HS-27A (cell line): ENCODE data around the gene URB1.
"Not testable (repeated sequence)": the region's sequence is repeated elsewhere in the genome, so short reads cannot be mapped to it uniquely, and the experiment has no call there.

ENCODE experiments used
- DNase-seq: peaks from one replicate; pipeline ENCODE4 v3.0.0-alpha.2; 2012; ENCODE audit warnings: low read depth, missing footprints

URB1 gene, protein sequence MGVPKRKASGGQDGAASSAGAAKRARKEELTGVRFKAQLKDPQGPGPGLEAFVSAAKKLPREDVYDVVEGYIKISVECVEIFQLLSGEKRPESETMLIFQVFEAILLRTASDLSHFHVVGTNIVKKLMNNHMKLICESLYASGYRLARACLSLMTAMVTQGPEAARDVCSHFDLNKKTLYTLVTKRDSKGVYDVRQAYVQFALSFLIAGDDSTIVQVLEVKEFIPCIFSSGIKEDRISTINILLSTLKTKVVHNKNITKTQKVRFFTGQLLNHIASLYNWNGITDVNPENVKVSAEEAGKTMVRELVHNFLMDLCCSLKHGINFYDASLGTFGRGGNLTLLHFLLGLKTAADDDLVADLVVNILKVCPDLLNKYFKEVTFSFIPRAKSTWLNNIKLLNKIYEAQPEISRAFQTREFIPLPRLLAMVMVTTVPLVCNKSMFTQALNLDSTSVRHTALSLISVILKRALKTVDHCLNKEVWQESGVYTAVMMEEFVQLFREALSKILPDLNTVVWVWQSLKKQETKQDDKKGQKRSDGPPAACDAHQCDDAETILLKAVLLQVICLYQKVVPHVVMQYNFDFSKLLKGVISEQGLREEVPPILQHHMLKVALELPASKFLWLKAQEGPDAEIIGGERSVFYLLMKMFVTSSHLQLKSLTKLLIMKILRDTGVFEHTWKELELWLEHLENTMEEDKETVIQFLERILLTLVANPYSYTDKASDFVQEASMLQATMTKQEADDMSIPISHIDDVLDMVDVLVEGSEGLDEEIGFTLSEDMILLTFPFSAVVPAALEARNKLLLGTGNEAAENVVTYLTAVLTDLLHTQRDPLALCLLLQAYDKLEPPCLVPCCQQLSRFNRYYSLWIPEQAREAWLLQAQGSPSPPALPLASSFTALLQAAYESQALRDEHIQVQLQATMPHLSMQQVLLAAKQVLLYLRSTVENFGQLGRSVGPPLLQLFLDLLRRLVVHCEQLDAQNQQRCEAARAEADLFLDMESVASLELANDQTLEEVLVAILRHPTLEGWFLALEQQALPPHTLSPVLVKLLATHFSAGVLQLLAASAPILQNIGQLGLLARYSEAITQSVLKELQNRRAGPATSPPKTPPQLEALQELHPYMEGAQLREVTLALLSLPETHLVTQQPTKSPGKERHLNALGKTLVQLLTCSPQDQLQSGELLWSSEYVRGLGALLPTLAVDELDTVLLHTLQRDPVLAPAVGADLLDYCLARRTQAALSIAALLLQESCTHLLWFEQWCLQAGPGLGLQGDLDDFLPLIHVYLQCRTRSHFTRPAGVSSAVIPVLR (N-terminal part only)

GRCh38 chr21:32392880-32393676 is at the start of gene URB1:
Gene URB1, minus strand, starts transcription at chr21:32393012. Its CDS starts 102 bp downstream, at chr21:32392910.
- DNase-seq = no peak

DNA sequence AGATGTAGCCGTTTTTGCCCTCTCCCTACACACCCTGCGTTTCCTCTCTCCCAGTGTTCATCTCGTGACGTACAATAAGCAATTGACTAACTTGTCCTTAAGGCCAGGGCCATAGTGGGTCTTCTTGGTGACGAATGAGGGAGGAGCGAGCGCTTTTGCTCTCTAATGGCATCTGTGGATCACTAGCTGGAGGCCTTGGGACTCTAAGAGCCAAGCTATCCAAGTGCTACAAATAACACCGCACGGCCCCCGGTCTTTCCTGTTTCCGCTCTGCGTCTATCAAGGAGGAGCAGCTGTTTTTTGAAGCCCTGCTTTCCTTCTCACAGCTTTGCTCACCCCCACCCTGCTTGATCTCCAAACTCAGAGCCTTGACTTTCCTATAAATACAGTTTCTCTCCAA is 44.9 kb upstream of the URB1 start:
- no peak for DNase-seq

- not testable (repeated sequence) for DNase-seq
Observed at GRCh38 chr21:32432982-32433660, 40.3 kb upstream of the URB1 start.

DNA sequence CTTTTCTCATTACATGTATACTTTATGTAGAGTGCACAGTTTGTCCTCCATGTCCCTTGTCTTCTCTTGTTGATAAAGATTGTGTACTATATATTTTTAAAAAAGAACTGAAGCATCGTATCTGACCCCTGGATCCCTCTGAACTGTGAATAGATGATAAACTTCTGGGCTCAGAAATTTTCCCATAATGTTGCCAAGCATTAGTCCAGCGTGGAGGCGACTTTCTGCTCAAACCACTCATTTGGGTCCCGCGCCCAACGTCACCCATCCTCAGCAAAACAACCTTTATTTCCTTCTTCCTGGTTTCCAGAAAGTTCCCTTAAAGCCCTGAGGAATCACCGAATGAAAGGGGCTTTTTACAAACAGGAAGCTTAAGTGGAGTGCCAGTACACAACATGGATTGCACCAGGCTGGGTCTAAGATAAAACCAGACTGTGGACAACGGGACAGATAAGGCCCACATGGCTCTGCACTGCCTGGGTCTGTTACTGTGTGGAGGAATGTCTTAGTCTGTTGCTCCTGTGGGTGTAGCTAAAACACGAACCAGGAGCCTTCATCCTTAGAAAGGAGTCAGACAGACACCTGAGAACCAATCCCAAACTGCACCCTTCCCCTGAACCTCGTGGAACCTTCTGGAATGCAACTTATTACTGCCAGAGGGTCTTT is 35.3 kb upstream of the URB1 start:
- DNase-seq = no peak

- DNase-seq = peak; percentile 69
Observed at GRCh38 chr21:32426592-32427051, 33.8 kb upstream of the URB1 start.

DNA sequence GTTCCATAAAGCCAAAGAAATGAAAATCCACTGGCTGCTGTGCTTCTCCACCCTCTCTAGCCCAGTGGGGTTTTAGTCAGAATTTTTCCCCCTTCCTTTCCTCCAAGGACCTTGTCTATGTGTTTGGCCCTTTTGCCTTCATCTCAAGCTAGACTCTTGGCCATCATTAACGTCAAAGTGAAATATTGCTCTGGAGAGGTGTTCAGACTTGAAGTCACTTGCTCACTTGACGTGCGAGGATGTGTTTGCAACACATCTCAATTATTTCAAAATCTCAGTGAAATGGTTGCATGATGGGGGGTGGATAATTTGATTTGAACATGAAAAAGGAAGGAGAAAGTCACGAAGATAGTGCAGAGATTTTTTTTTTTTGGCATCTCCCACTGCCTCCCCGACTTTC is 33.3 kb upstream of the URB1 start:
- no peak for DNase-seq

GRCh38 chr21:32425628-32426027 is 32.8 kb upstream of the URB1 start:
- DNase-seq = no peak

DNA sequence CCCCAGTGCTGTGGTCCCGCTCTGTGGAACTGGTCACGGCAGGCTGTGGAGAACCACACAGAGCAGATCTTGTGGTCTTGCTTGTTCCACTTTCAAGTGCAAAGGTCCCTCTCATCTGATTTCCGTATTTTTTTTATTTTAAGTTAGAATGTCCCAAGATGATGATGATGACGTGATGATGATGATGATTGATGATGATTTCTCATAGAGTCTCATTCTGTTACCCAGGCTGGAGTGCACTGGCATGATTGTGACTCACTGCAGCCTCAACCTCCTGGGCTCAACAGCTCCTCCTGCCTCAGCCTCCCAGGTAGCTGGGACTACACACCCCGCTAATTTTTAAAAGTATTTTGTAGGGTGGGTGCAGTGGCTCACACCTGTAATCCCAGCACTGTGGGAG is 31.9 kb upstream of the URB1 start:
- DNase-seq = no peak

GRCh38 chr21:32424191-32424535 is 31.4 kb upstream of the URB1 start:
- DNase-seq = no peak

DNA sequence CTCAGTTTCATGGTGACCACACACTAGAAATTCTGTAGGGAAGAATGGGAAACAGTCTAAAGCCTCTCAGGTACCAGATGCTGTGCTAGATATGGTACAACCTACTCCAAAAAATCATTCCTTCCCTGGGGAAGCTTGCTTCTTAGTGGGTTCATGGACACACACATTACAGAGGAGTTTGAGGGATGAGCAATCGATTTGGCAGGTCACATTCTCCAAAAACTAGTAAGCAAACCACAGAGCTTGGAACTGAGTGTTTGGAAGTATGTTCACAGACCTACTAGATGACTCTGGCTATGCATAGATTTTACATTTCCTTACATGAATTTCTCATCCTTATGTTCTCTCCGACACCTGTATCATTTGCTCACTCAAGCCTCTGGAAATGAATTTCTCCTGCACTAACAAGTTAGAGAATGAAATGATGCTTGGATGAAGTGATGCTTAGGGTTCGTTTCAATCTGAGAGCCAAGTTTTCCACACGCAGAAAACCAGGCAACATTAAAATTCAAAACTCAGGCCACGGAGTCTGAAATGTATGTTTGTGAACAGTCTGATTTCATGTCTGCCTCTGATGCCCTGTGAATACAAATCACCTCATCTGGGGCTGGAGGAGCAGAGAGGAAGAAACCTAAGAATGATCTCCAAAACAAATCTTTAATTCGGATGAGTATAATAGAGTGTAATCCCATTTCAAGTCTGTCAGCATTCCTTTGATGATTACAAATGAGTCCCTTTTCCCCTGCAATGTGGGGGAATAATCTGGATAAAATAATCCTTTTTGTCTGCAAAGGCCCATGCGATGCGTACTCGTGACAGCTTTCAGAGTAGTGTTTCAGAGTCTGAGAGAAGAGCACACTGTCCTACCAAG is 30.7 kb upstream of the URB1 start:
- DNase-seq = peak; percentile 86

DNA sequence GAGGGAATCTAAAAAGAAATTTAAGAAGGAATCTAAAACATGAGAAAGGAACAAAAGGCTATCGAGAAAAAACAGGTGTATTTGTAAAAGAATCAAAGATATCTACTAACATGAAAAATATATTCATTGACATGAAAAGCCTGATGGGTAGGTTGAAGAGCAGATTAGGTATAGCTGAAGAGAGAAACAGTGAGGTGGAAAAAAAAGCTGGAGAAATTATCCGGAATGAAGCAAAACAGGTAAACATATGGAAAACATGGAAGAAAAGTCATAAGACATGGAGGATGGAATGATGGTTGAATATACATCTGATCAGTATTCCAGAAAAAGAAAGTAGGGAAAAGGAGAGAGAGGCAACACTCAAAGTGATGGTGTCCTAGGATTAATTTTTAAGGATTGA is 29.3 kb upstream of the URB1 start:
- DNase-seq = no peak

- DNase-seq = no peak
Observed at GRCh38 chr21:32418146-32418545, 25.3 kb upstream of the URB1 start.

DNA sequence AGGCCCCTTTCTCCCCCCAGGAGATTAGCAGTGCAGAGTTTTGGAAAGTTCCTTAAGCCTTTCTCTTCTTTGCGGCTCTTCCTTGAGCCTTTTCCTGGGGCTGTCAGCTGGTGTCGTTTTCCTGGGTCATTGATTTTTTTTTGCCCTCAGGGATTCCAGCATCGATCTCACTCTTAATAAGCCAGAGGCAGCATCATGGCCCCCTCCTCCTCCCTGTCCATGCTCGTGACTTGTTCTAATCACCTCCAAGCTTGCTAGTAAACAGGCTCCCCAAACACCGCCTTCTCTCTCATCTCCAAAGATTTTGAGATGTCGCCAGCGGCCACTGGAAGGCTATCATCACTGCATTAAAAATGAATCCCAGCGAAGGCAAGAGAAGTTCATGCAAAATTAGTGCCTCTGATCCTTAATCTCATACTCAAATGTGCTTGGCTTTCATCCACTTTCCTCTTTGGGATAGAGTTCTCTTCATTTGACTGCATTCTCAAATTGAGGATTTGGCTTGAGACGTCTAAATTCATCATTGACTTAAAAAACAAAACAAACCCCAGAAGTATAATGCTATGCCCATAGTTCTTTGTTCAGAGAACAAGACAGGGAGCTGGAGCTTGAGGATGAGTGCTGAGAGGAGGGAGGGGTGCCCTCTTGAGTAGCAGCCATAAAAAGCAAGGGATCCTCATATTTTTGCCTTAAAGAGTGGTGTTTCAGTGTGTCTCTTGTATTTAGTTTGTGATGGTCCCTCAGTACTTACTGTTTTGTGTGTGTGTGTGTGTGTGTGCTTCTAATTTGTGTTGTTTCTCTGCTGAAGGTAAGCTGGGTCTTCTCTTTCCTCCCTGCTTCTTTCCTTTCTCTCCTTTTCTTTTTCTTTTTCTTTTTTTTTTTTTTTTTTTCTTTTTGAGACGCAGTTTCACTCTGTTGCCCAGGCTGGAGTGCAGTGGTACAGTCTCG is 22.9 kb upstream of the URB1 start:
- DNase-seq = no peak

GRCh38 chr21:32414579-32415358 is 22.0 kb upstream of the URB1 start:
- no peak for DNase-seq

- DNase-seq = no peak
Observed at GRCh38 chr21:32413697-32414578, 21.1 kb upstream of the URB1 start.

DNA sequence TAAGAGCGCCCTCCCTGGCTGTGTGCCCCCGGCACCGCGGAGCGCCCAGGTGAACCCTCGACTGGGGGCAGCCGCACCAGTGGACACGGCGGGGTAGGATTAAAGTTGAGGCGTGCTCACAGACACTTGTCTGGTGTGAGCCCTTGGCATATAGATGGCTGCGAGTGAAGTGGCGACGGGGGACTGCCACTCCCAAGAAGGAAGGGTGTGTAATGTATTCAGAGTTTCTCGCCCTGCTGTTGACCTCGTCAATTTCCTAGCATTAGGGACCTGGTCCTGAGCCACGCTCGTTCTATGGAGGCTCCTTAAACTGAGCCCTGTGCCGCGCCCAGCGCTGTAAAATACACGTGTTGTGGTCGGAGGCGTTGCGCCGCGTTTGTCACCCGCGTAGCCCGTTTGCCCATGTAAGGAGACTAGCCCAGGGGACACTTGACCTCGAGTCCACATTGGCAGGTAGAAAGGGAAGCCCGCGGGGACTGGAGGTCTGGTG is 20.2 kb upstream of the URB1 start:
- no peak for DNase-seq
